H1 (cell line): ENCODE measurements around the gene SLC25A45. TPM values are rescaled to one million over a fixed set of nuclear protein-coding genes. Genes with fewer than 3 reads are reported as not detected.

Experiments
- CTCF ChIA-PET: fragments of 300-600 bp; sonication (Branson Sonifier 250); formaldehyde crosslinking; loops from one replicate; lab custom pipeline; 2021; ENCODE audit not compliant: partially characterized antibody; lab: Charles Lee
- POLR2A ChIA-PET: fragments of 300-600 bp; sonication (Branson Sonifier 250); formaldehyde crosslinking; loops from one replicate; lab custom pipeline; 2021; ENCODE audit warnings: inconsistent platforms; ENCODE audit not compliant: partially characterized antibody; lab: Charles Lee
- DNase-seq, 2 experiments: peaks; one replicate each; pipeline versions ENCODE4 v3.0.0 to v3.0.0-alpha.2; 2010 to 2022; ENCODE audit warnings: low spot score in 2 of 2, low read depth in 1 of 2, mixed read lengths in 1 of 2
- FAIRE-seq: peaks from 2 replicates; lab custom pipeline; 2011; peaks lifted over from hg19 to GRCh38; lab: Jason Lieb, UNC
- H2AFZ ChIP-seq: 2 replicates; pipeline ENCODE4 v1.8.1; 2012; ENCODE audit warnings: low read length, inconsistent platforms
- H2AK5ac ChIP-seq: 2 replicates; pipeline ENCODE4 v1.6.1; 2013; ENCODE audit warnings: low read depth, low read length
- H2BK120ac ChIP-seq: replicated peaks from 2 replicates; pipeline ENCODE3; 2013; ENCODE audit warnings: low read depth, low read length, inconsistent platforms
- H2BK12ac ChIP-seq: 2 replicates; pipeline ENCODE4 v1.6.1; 2013; ENCODE audit warnings: low read depth, low read length
- H2BK15ac ChIP-seq: 2 replicates; pipeline ENCODE4 v1.6.1; 2013; ENCODE audit warnings: low read length
- H2BK20ac ChIP-seq: 2 replicates; pipeline ENCODE4 v1.6.1; 2013; ENCODE audit warnings: low read length
- H2BK5ac ChIP-seq: 2 replicates; pipeline ENCODE4 v1.6.1; 2013; ENCODE audit warnings: low read depth, low read length
- H3K14ac ChIP-seq: 2 replicates; pipeline ENCODE4 v1.6.1; 2013; ENCODE audit warnings: inconsistent platforms; ENCODE audit not compliant: insufficient read length
- H3K18ac ChIP-seq: 2 replicates; pipeline ENCODE4 v1.6.1; 2013; ENCODE audit warnings: low read length; ENCODE audit errors: extremely low read depth
- H3K23ac ChIP-seq: 2 replicates; pipeline ENCODE4 v1.6.1; 2013; ENCODE audit warnings: inconsistent platforms; ENCODE audit not compliant: insufficient read length
- H3K23me2 ChIP-seq: 2 replicates; pipeline ENCODE4 v1.6.1; 2013; ENCODE audit warnings: low read depth, low read length
- H3K27ac ChIP-seq: 2 replicates; pipeline ENCODE4 v1.6.1; 2011; ENCODE audit warnings: low read depth, low read length, inconsistent platforms
- H3K27me3 ChIP-seq, 4 experiments: replicated peaks in 1 of 4; 1 replicate in 1 of 4; 2 replicates in 3 of 4; pipeline versions ENCODE4 v1.6.1 to v1.8.1; 2011 to 2013; ENCODE audit warnings: low read length in 3 of 4, mild to moderate bottlenecking in 3 of 4, inconsistent platforms in 2 of 4, mixed read lengths in 2 of 4, moderate library complexity in 1 of 4; ENCODE audit not compliant: control insufficient read depth in 3 of 4, insufficient read depth in 3 of 4; ENCODE audit errors: extremely low read depth in 1 of 4
- H3K36me3 ChIP-seq, 4 experiments: 2 replicates each; pipeline versions ENCODE4 v1.6.1 to v1.8.1; 2011 to 2013; ENCODE audit warnings: mild to moderate bottlenecking in 4 of 4, low read length in 3 of 4, moderate library complexity in 2 of 4, control low read depth in 1 of 4, inconsistent platforms in 1 of 4; ENCODE audit not compliant: insufficient read depth in 4 of 4, control insufficient read depth in 2 of 4
- H3K4ac ChIP-seq: replicated peaks from 2 replicates; pipeline ENCODE3; 2013; ENCODE audit warnings: low read length, low read depth, mixed read lengths, inconsistent platforms; ENCODE audit not compliant: insufficient read length
- H3K4me1 ChIP-seq, 4 experiments: replicated peaks in 1 of 4; 1 replicate in 1 of 4; 2 replicates in 3 of 4; pipeline versions ENCODE4 v1.6.1 to v1.8.1; 2011 to 2013; ENCODE audit warnings: low read length in 3 of 4, inconsistent platforms in 2 of 4, mixed read lengths in 1 of 4; ENCODE audit not compliant: insufficient read depth in 4 of 4, control insufficient read depth in 3 of 4
- H3K4me2 ChIP-seq, 2 experiments: 2 replicates each; pipeline versions ENCODE4 v1.6.1 to v1.8.1; 2011 to 2013; ENCODE audit warnings: low read depth in 2 of 2, low read length in 2 of 2, control low read depth in 1 of 2, inconsistent platforms in 1 of 2, mild to moderate bottlenecking in 1 of 2; ENCODE audit not compliant: insufficient read depth in 1 of 2
- H3K4me3 ChIP-seq, 4 experiments: fragments of 200-600, 300-600 bp in 1 of 4; sonication (generic), shearing (Covaris generic), sonication (Bioruptor Twin) in 1 of 4; 2 replicates each; pipeline versions ENCODE4 v1.5.1 to v1.8.1; 2011 to 2016; ENCODE audit warnings: low read length in 4 of 4, low read depth in 3 of 4, control low read depth in 2 of 4, inconsistent platforms in 2 of 4, mild to moderate bottlenecking in 2 of 4, mixed read lengths in 1 of 4, moderate library complexity in 1 of 4; ENCODE audit not compliant: insufficient read depth in 2 of 4; ENCODE audit errors: extremely low read depth in 1 of 4
- H3K56ac ChIP-seq: replicated peaks from 2 replicates; pipeline ENCODE3; 2013; ENCODE audit warnings: low read depth, mild to moderate bottlenecking, mixed read lengths, low read length, inconsistent platforms; ENCODE audit not compliant: insufficient read length
- H3K79me1 ChIP-seq: 2 replicates; pipeline ENCODE4 v1.6.1; 2013; ENCODE audit warnings: low read depth, low read length, control low read depth
- H3K79me2 ChIP-seq, 2 experiments: 2 replicates each; pipeline versions ENCODE4 v1.6.1 to v1.8.1; 2012 to 2013; ENCODE audit warnings: low read length in 2 of 2, mild to moderate bottlenecking in 2 of 2, inconsistent platforms in 1 of 2; ENCODE audit not compliant: insufficient read depth in 2 of 2, control insufficient read depth in 1 of 2
- H3K9ac ChIP-seq, 4 experiments: replicated peaks in 1 of 4; 1 replicate in 1 of 4; 2 replicates in 3 of 4; pipeline versions ENCODE4 v1.6.1 to v1.8.1; 2011 to 2013; ENCODE audit warnings: low read depth in 3 of 4, low read length in 3 of 4, control low read depth in 2 of 4, mild to moderate bottlenecking in 2 of 4, moderate library complexity in 2 of 4, inconsistent platforms in 1 of 4; ENCODE audit errors: extremely low read depth in 1 of 4
- H3K9me3 ChIP-seq, 2 experiments: 2 replicates each; pipeline versions ENCODE4 v1.6.1 to v1.8.1; 2012 to 2013; ENCODE audit warnings: mild to moderate bottlenecking in 2 of 2, moderate library complexity in 2 of 2, control low read depth in 1 of 2, inconsistent platforms in 1 of 2, low read depth in 1 of 2, low read length in 1 of 2, mixed read lengths in 1 of 2; ENCODE audit not compliant: insufficient read depth in 2 of 2
- H4K20me1 ChIP-seq, 2 experiments: replicated peaks in 1 of 2; 2 replicates each; pipeline versions ENCODE3 to v1.8.1; 2011 to 2013; ENCODE audit warnings: inconsistent platforms in 2 of 2, low read length in 2 of 2, mild to moderate bottlenecking in 1 of 2; ENCODE audit not compliant: insufficient read depth in 2 of 2, control insufficient read depth in 1 of 2
- H4K5ac ChIP-seq: 2 replicates; pipeline ENCODE4 v1.6.1; 2013; ENCODE audit warnings: low read length, low read depth, mixed read lengths, inconsistent platforms; ENCODE audit not compliant: insufficient read length
- H4K8ac ChIP-seq: 2 replicates; pipeline ENCODE4 v1.8.0; 2013; ENCODE audit warnings: mild to moderate bottlenecking, moderate library complexity, low read length, inconsistent platforms; ENCODE audit not compliant: insufficient read depth; ENCODE audit errors: extremely low read depth
- H4K91ac ChIP-seq: replicated peaks from 2 replicates; pipeline ENCODE3; 2013; ENCODE audit warnings: low read length, mixed read lengths, inconsistent platforms; ENCODE audit not compliant: insufficient read length
- CBX5 ChIP-seq: fragments of 300-800, 300-1000 bp; sonication (generic); IDR thresholded peaks from 2 replicates; pipeline ENCODE4 v1.7.1; 2016; ENCODE audit warnings: antibody characterized with exemption, low read length, low read depth
- JUND ChIP-seq: IDR thresholded peaks from 2 replicates; pipeline ENCODE4 v1.6.1; 2011; ENCODE audit warnings: mild to moderate bottlenecking, improper control_type of control experiment, low read length
- PHF8 ChIP-seq: fragments of 200-600 bp; sonication (generic); conservative IDR thresholded peaks from 2 replicates; pipeline ENCODE4 v1.7.1; 2012; ENCODE audit warnings: low read depth, mild to moderate bottlenecking, inconsistent platforms, low read length, moderate library complexity
- POLR2AphosphoS5 ChIP-seq: IDR thresholded peaks from 2 replicates; pipeline ENCODE4 v1.6.1; 2011; ENCODE audit warnings: low read depth, low read length
- SIRT6 ChIP-seq: IDR thresholded peaks from one replicate; pipeline ENCODE4 v1.7.1; 2012; ENCODE audit warnings: low read length, inconsistent platforms
- SP1 ChIP-seq: IDR thresholded peaks from 2 replicates; pipeline ENCODE4 v1.6.1; 2011; ENCODE audit warnings: low read depth, low read length
- SP4 ChIP-seq: IDR thresholded peaks from 2 replicates; pipeline ENCODE4 v1.6.1; 2012; ENCODE audit warnings: low read length, inconsistent platforms
- SRF ChIP-seq: IDR thresholded peaks from 2 replicates; pipeline ENCODE4 v1.6.1; 2011; ENCODE audit warnings: mild to moderate bottlenecking, low read depth, low read length, moderate library complexity
- ZNF274 ChIP-seq: IDR thresholded peaks from 2 replicates; pipeline ENCODE4 v1.7.0; 2012; ENCODE audit warnings: low read length, borderline replicate concordance; ENCODE audit errors: extremely low read depth
- WGBS, 2 experiments: shearing (Covaris generic) in 1 of 2; methylation state at CpG; one replicate each; pipeline versions ENCODE4 v1.1.6 to v1.1.7; 2013 to 2015; ENCODE audit warnings: low lambda C conversion rate in 2 of 2, mixed read lengths in 2 of 2, inconsistent platforms in 1 of 2, low coverage in 1 of 2, missing lambda C conversion rate in 1 of 2; ENCODE audit not compliant: insufficient replicate concordance in 2 of 2, insufficient coverage in 1 of 2, insufficient read length in 1 of 2; ENCODE audit errors: extremely low coverage in 1 of 2, missing lambda C conversion rate in 1 of 2; 5-methylcytosine and 5-hydroxymethylcytosine counted together
- polyA plus RNA-seq, 7 experiments: library from polyadenylated mRNA; depleted of rRNA in 3 of 7; stranded (reverse) in 5 of 7; unstranded in 2 of 7; fragments of >200 nt in 5 of 7; fragments of 200-250 nt in 2 of 7; gene quantifications; 1 replicate in 5 of 7; 2 replicates in 1 of 7; 4 replicates in 1 of 7; pipeline versions ENCODE4 v1.2.1 to v1.2.3, GENCODE V29; 2011 to 2013; ENCODE audit warnings: missing spikeins in 2 of 7, mixed read lengths in 2 of 7
- total RNA-seq: library from RNA; stranded (reverse); fragmentation: NEBNext Ultra II Directional; extraction: Animal tissue kit (Norgen Biotek cat#: 25700); gene quantifications from 2 replicates; pipeline ENCODE4 v1.2.1, GENCODE V29; 2021
- TF ChIP-seq, protein P1 (sequence below), 3 experiments: IDR thresholded peaks; 1 replicate in 2 of 3; 2 replicates in 1 of 3; pipeline versions ENCODE4 v1.5.1 to v1.6.1; 2011; ENCODE audit warnings: low read length in 3 of 3, mild to moderate bottlenecking in 3 of 3, inconsistent platforms in 2 of 3, low read depth in 1 of 3, moderate library complexity in 1 of 3; ENCODE audit not compliant: insufficient read depth in 1 of 3; ENCODE audit errors: control extremely low read depth in 1 of 3

Gene SLC25A45
- total and polyA plus RNA-seq, 2 of the 8 experiments (the other 6 are each of a cell fraction or from before 2014, with no cell fraction given), result 0.54 to 0.59 TPM

- Histone ChIP-seq H3K18ac (no peak overlapping the region), H3K23ac (no peak overlapping the region), H2BK120ac (no peak overlapping the region), H2BK12ac (no peak overlapping the region), H3K56ac (no peak overlapping the region), H3K4me2 (no peak overlapping the region), H3K4me3 (no peak overlapping the region), H3K79me2 (peaks cover 11 to 53% of the 10 kb centered on the region in 2 experiments), H4K91ac (no peak overlapping the region), H3K9me3 (no peaks in the 10 kb centered on the region), H3K4ac (no peak overlapping the region), H3K4me1 (peaks cover 0 to 4% (median 3%) of the 10 kb centered on the region in 4 experiments; a peak in 3 of 7 replicates), H3K27ac (no peak overlapping the region), H3K14ac (no peak overlapping the region), H3K9ac (peak overlapping the region in 1 of 4 experiments; percentile 14; a peak in 1 of 7 replicates), H2BK20ac (0 out of 2 replicates have a peak overlapping the region, but pooled peaks have one; percentile 7), H3K27me3 (no peaks in the 10 kb centered on the region), H3K23me2 (peaks cover 3% of the 10 kb centered on the region), H3K79me1 (peaks cover 12% of the 10 kb centered on the region), H3K36me3 (peaks cover 10 to 38% (median 29%) of the 10 kb centered on the region in 4 experiments), H2BK5ac (peak overlapping the region; percentile 41; the same call in 1 of the 2 replicates), H2AFZ (no peak overlapping the region), H2AK5ac (no peak overlapping the region), H4K20me1 (peaks cover 10 to 11% of the 10 kb centered on the region in 2 experiments), H4K8ac (no peak overlapping the region), H4K5ac (no peak overlapping the region), H2BK15ac (no peak overlapping the region)
- DNase-seq (no peak), FAIRE-seq (no peak)
- POLR2A ChIA-PET, result interaction anchor here (1.2 to 20.9 kb wide), 6 partner anchors 15 to 168 kb away, joined by 3 to 208 read pairs (median 5); partner anchors contain the start of gene CDC42EP2
- TF ChIP-seq JUND, result no peak
- TF ChIP-seq SIRT6, result no peak
- no peak for TF ChIP-seq SRF
- no peak for TF ChIP-seq CBX5
- no peak for TF ChIP-seq ZNF274
- no peak for TF ChIP-seq SP1
- no peak for TF ChIP-seq POLR2AphosphoS5
- no peak for TF ChIP-seq SP4
- TF ChIP-seq, protein P1, sequence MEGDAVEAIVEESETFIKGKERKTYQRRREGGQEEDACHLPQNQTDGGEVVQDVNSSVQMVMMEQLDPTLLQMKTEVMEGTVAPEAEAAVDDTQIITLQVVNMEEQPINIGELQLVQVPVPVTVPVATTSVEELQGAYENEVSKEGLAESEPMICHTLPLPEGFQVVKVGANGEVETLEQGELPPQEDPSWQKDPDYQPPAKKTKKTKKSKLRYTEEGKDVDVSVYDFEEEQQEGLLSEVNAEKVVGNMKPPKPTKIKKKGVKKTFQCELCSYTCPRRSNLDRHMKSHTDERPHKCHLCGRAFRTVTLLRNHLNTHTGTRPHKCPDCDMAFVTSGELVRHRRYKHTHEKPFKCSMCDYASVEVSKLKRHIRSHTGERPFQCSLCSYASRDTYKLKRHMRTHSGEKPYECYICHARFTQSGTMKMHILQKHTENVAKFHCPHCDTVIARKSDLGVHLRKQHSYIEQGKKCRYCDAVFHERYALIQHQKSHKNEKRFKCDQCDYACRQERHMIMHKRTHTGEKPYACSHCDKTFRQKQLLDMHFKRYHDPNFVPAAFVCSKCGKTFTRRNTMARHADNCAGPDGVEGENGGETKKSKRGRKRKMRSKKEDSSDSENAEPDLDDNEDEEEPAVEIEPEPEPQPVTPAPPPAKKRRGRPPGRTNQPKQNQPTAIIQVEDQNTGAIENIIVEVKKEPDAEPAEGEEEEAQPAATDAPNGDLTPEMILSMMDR (IDR thresholded peaks at IDR 0.05; ENCODE audit: control extremely low read depth in 1 of 3, insufficient read depth in 1 of 3, low read depth in 1 of 3, low read length in 3 of 3), result no peak
- no peak for TF ChIP-seq PHF8
- WGBS, 2 experiments, result 93% methylated on average over 7 of the region's 7 CpGs; no CpG with 5 or more reads in 1 of the 2 experiments
- CTCF ChIA-PET, result interaction anchor here (0.6 to 52.8 kb wide), 8 partner anchors 9 to 492 kb away, joined by 3 to 1179 read pairs (median 6); partner anchors contain the start of genes CDC42EP2 and TIGD3
Observed at GRCh38 chr11:65338676-65339075, 43.8 kb downstream of the SLC25A45 start.
